Heart left ventricle (tissue), 16 donors: Measurements from ENCODE around the gene MED15. TPM values are rescaled to one million over a fixed set of nuclear protein-coding genes. Genes with fewer than 3 reads are reported as not detected.
A peak's percentile ranks its signal among the peaks of the same experiment; 100 is the strongest.

Experiments used
- ATAC-seq, 4 donors: fragments of 200-7000 bp; cut with Tn5 transposase; one replicate each; pipeline ENCODE4 v1.9.1; 2020 to 2022; ENCODE audit warnings: moderate library complexity in 4 of 4, mild to moderate bottlenecking in 3 of 4, moderate number of reproducible peaks in 1 of 4
- DNase-seq, 5 donors: peaks; one replicate each; pipeline ENCODE4 v3.0.0-alpha.2; 2020
- H3K27ac ChIP-seq, 12 donors: fragments of 200-600 bp; sonication (generic) in 4 of 12; one replicate each; pipeline versions ENCODE4 v1.5.0 to v1.8.0; 2016 to 2022; ENCODE audit warnings: mild to moderate bottlenecking in 2 of 12
- H3K27me3 ChIP-seq, 9 donors: fragments of 200-600 bp; sonication (generic) in 2 of 9; one replicate each; pipeline versions ENCODE4 v1.5.1 to v1.8.0; 2016 to 2022; ENCODE audit warnings: mild to moderate bottlenecking in 3 of 9
- H3K36me3 ChIP-seq, 9 donors: fragments of 200-600 bp; sonication (generic) in 2 of 9; one replicate each; pipeline versions ENCODE4 v1.5.0 to v1.8.0; 2018 to 2022; ENCODE audit warnings: mild to moderate bottlenecking in 2 of 9
- H3K4me1 ChIP-seq, 12 donors: fragments of 200-600 bp; sonication (generic) in 4 of 12; one replicate each; pipeline versions ENCODE4 v1.5.0 to v1.8.0; 2016 to 2022; ENCODE audit warnings: mild to moderate bottlenecking in 3 of 12
- H3K4me3 ChIP-seq, 12 donors: fragments of 200-600 bp; sonication (generic) in 4 of 12; one replicate each; pipeline versions ENCODE4 v1.5.0 to v1.8.0; 2017 to 2022; ENCODE audit warnings: mild to moderate bottlenecking in 9 of 12, moderate library complexity in 4 of 12
- H3K9me3 ChIP-seq, 12 donors: fragments of 200-600 bp; sonication (generic) in 4 of 12; one replicate each; pipeline versions ENCODE4 v1.5.0 to v1.8.0; 2016 to 2022; ENCODE audit warnings: mild to moderate bottlenecking in 1 of 12
- CTCF ChIP-seq, 12 donors: fragments of 200-600 bp; sonication (generic) in 4 of 12; IDR thresholded peaks; one replicate each; pipeline versions ENCODE4 v1.5.0 to v1.8.0; 2018 to 2022; ENCODE audit warnings: antibody characterized with exemption in 12 of 12, mild to moderate bottlenecking in 5 of 12
- POLR2A ChIP-seq, 2 donors: fragments of 450-650 bp; IDR thresholded peaks; one replicate each; pipeline ENCODE4 v1.6.1; 2017; ENCODE audit warnings: antibody characterized with exemption in 2 of 2, mild to moderate bottlenecking in 2 of 2, moderate library complexity in 2 of 2
- WGBS, 4 donors: extraction: QIAGEN DNeasy Blood & Tissue Kit in 2 of 4; methylation state at CpG; one replicate each; pipeline versions ENCODE4 v1.1.5 to v1.1.7; 2013 to 2018; 5-methylcytosine and 5-hydroxymethylcytosine counted together
- intact Hi-C, 10 donors: fragments of 100-400 bp; cut with DNase I; formaldehyde crosslinking; loops; one replicate each; pipeline versions ENCODE4 v1.11.1 to v1.14.2; 2022
- polyA plus RNA-seq, 2 donors: library from polyadenylated mRNA; stranded (reverse); fragments of 200-250 nt; gene quantifications; one replicate each; pipeline ENCODE4 v1.2.3, GENCODE V29; 2013
- total RNA-seq, 9 donors: library from RNA; depleted of rRNA in 2 of 9; stranded (reverse); fragments of >200 nt in 2 of 9; fragmentation: NEBNext Ultra II Directional in 3 of 9; extraction: Animal tissue kit (Norgen Biotek cat#: 25700) in 3 of 9; gene quantifications; one replicate each; pipeline versions ENCODE4 v1.1.0 to v1.2.4, GENCODE V29; 2016 to 2023
- donor health status: ischemic (EF 13 %, LVEDD 7.1; RV severe dilation, severe dysfunction).
- donor health status: healthy with polysubstance abuse.
- donor health status: DM: no; HTN: yes; CAD: no.
- donor health status: DM: no; HTN: no; CAD: no.
- donor health status: ischemic (EF 25% LVEDD 6.9; RV normal size, moderate dysfunction).
- donor health status: ischemic (EF 25% LVEDD 5.7; RV mildly dilated, moderate dysfunction).
- donor health status: healthy.
- donor health status: DM: yes; HTN: yes; CAD: no.
- donor health status: ischemic (EF 35%, LVEDD 5.7; RV mildly dilated, moderate dysfunction).
- donor health status: nonischemic (EF 11% LVEDD 7.7; RV severe dilation, severe dysfunction).
- donor health status: DM: yes; HTN: yes; CAD: no.
- donor health status: PGD.
- donor health status: ischemic (EF 29% LVEDD 5.4; RV normal size, mild dysfunction).
- donor health status: nonischemic (EF 23%, LVEDD 6.1; RV moderate dilation, normal function).

Gene MED15
- total and polyA plus RNA-seq, 11 donors, result 27.9 to 78.3 (median 43.0) TPM

- 74 to 85% (median 82%) methylated on average over 6 of the region's 6 CpGs for WGBS, 4 donors
- ATAC-seq (no peak), DNase-seq (peak in 1 of 5 donors; percentile 19)
- H3K27ac ChIP-seq, result peak overlapping the region in 3 of 12 donors; percentile 13 to 74 (median 28)
- no peaks in the 10 kb centered on the region for H3K9me3 ChIP-seq
- no peak overlapping the region for H3K4me3 ChIP-seq
- H3K4me1 ChIP-seq, result peaks cover 0 to 73% (median 24%) of the 10 kb centered on the region in 12 donors
- intact Hi-C loops, result loop anchor here in 4 of 10 donors (5.0 to 10.0 kb wide), 5 partner anchors 55 to 143 kb away; no protein-coding TSS in a partner anchor
- H3K27me3 ChIP-seq, result no peaks in the 10 kb centered on the region
- peaks cover 3 to 94% (median 81%) of the 10 kb centered on the region in 9 donors for H3K36me3 ChIP-seq
- TF ChIP-seq POLR2A (IDR thresholded peaks at IDR 0.05) (no peak), CTCF (IDR thresholded peaks at IDR 0.05) (no peak)
Observed at GRCh38 chr22:20567371-20567847, 60.0 kb downstream of the MED15 start.

- Histone ChIP-seq H3K27me3 (no peaks in the 10 kb centered on the region), H3K9me3 (no peaks in the 10 kb centered on the region), H3K4me3 (no peak overlapping the region), H3K4me1 (peaks cover 0 to 73% (median 24%) of the 10 kb centered on the region in 12 donors), H3K27ac (peak overlapping the region in 3 of 12 donors; percentile 30 to 74 (median 40)), H3K36me3 (peaks cover 3 to 94% (median 81%) of the 10 kb centered on the region in 9 donors)
- DNase-seq (peak in 1 of 5 donors; percentile 34), ATAC-seq (no peak)
- no peak for TF ChIP-seq POLR2A (IDR thresholded peaks at IDR 0.05)
- TF ChIP-seq CTCF (IDR thresholded peaks at IDR 0.05), result peak in 5 of 12 donors; percentile 9 to 32 (median 17)
- 67 to 82% (median 72%) methylated on average over 5 of the region's 5 CpGs for WGBS, 4 donors
- intact Hi-C loops, result loop anchor here in 4 of 10 donors (5.0 to 10.0 kb wide), 5 partner anchors 56 to 143 kb away; no protein-coding TSS in a partner anchor
Observed at GRCh38 chr22:20567993-20568417, 60.6 kb downstream of the MED15 start.

- Histone ChIP-seq H3K4me3 (no peak overlapping the region), H3K27ac (peak overlapping the region in 9 of 12 donors; percentile 7 to 74 (median 38)), H3K4me1 (peaks cover 0 to 73% (median 24%) of the 10 kb centered on the region in 12 donors), H3K27me3 (no peaks in the 10 kb centered on the region), H3K9me3 (no peaks in the 10 kb centered on the region), H3K36me3 (peaks cover 3 to 94% (median 81%) of the 10 kb centered on the region in 9 donors)
- peak in 1 of 5 donors; percentile 23 for DNase-seq
- TF ChIP-seq CTCF (IDR thresholded peaks at IDR 0.05) (no peak), POLR2A (IDR thresholded peaks at IDR 0.05) (no peak)
- peak in 1 of 4 donors; percentile 3 for ATAC-seq
- intact Hi-C loops, result loop anchor here in 4 of 10 donors (5.0 to 10.0 kb wide), 5 partner anchors 56 to 144 kb away; no protein-coding TSS in a partner anchor
- WGBS, 4 donors, result 86 to 88% (median 87%) methylated on average over 9 of the region's 9 CpGs
Observed at GRCh38 chr22:20568502-20569058, 61.2 kb downstream of the MED15 start.
